H1 (cell line): ENCODE measurements around the gene CMTM1. TPM values are rescaled to one million over a fixed set of nuclear protein-coding genes. Genes with fewer than 3 reads are reported as not detected.

ENCODE experiments used
- ATF3 ChIP-seq: IDR thresholded peaks from 2 replicates; pipeline ENCODE4 v1.6.1; 2011; ENCODE audit warnings: low read depth, mild to moderate bottlenecking, low read length; ENCODE audit not compliant: insufficient read depth
- POU5F1 ChIP-seq: IDR thresholded peaks from 2 replicates; pipeline ENCODE4 v1.6.1; 2011; ENCODE audit warnings: low read depth, mild to moderate bottlenecking, low read length, moderate library complexity
- RBBP5 ChIP-seq: IDR thresholded peaks from 2 replicates; pipeline ENCODE4 v1.7.1; 2012; ENCODE audit warnings: low read depth, mild to moderate bottlenecking, inconsistent platforms, low read length, moderate library complexity, borderline replicate concordance
- polyA plus RNA-seq, 7 experiments: library from polyadenylated mRNA; depleted of rRNA in 3 of 7; stranded (reverse) in 5 of 7; unstranded in 2 of 7; fragments of >200 nt in 5 of 7; fragments of 200-250 nt in 2 of 7; gene quantifications; 1 replicate in 5 of 7; 2 replicates in 1 of 7; 4 replicates in 1 of 7; pipeline versions ENCODE4 v1.2.1 to v1.2.3, GENCODE V29; 2011 to 2013; ENCODE audit warnings: missing spikeins in 2 of 7, mixed read lengths in 2 of 7
- total RNA-seq: library from RNA; stranded (reverse); fragmentation: NEBNext Ultra II Directional; extraction: Animal tissue kit (Norgen Biotek cat#: 25700); gene quantifications from 2 replicates; pipeline ENCODE4 v1.2.1, GENCODE V29; 2021

The CMTM1 gene
- total and polyA plus RNA-seq, 2 of the 8 experiments (the other 6 are each of a cell fraction or from before 2014, with no cell fraction given), result 1.2 to 2.0 TPM

GRCh38 chr16:66517586-66518263 is 48.5 kb upstream of the CMTM1 start (continued):
- no peak for TF ChIP-seq RBBP5
- TF ChIP-seq ATF3, result no peak
- TF ChIP-seq POU5F1, result no peak
